K562 (cell line): ENCODE data around the gene ELF5. TPM values are rescaled to one million over a fixed set of nuclear protein-coding genes. Genes with fewer than 3 reads are reported as not detected.

ENCODE experiments used
- ATAC-seq: fragments of 200-7000 bp; cut with Tn5 transposase; 3 replicates; pipeline ENCODE4 v1.9.1; 2020; ENCODE audit warnings: moderate library complexity
- BruUV-seq: library from RNA; stranded (reverse); fragments of 400-500 nt; replicated peaks from 2 replicates; lab custom pipeline; 2021; lab: Mats Ljungman, UMichigan
- CTCF ChIA-PET: fragments of 300-600 bp; formaldehyde crosslinking; extraction: SDS; loops from one replicate; lab custom pipeline; 2021; ENCODE audit warnings: low intra/inter-chr PET ratio; lab: Yijun Ruan, JAX
- POLR2A ChIA-PET: fragments of 300-600, 350-650 bp; sonication (Branson Sonifier 250); formaldehyde crosslinking; extraction: SDS; loops from one replicate; lab custom pipeline; 2021; ENCODE audit warnings: antibody characterized with exemption, inconsistent platforms; lab: Yijun Ruan, JAX
- DNase-seq, 4 experiments: peaks; one replicate each; pipeline versions ENCODE4 v3.0.0 to v3.0.0-alpha.2; 2011 to 2018; ENCODE audit warnings: low spot score in 3 of 4, mixed read lengths in 3 of 4; ENCODE audit errors: extremely low read depth in 1 of 4
- FAIRE-seq: peaks from 2 replicates; lab custom pipeline; 2011; peaks lifted over from hg19 to GRCh38; lab: Jason Lieb, UNC
- H2AFZ ChIP-seq: 2 replicates; pipeline ENCODE4 v1.6.0; 2011; ENCODE audit warnings: low read depth, low read length, control low read depth, inconsistent platforms
- H3K27ac ChIP-seq: fragments of 200-600 bp; 3 replicates; pipeline ENCODE4 v1.8.0; 2011; ENCODE audit warnings: low read depth, mild to moderate bottlenecking, control low read depth, inconsistent platforms, low read length, moderate library complexity, mixed read lengths; ENCODE audit errors: extremely low read depth
- H3K27me3 ChIP-seq, 2 experiments: fragments of 300-600 bp in 1 of 2; 2 replicates in 1 of 2; 3 replicates in 1 of 2; pipeline versions ENCODE4 v1.6.0 to v1.8.0; 2011; ENCODE audit warnings: inconsistent platforms in 2 of 2, low read length in 2 of 2, mild to moderate bottlenecking in 1 of 2, mixed read lengths in 1 of 2, moderate library complexity in 1 of 2; ENCODE audit not compliant: control insufficient read depth in 2 of 2, insufficient read depth in 2 of 2
- H3K36me3 ChIP-seq: fragments of 300-600 bp; 3 replicates; pipeline ENCODE4 v1.8.0; 2011; ENCODE audit warnings: mild to moderate bottlenecking, low read length, inconsistent platforms; ENCODE audit not compliant: control insufficient read depth, insufficient read depth
- H3K4me1 ChIP-seq, 2 experiments: fragments of 200-600 bp in 1 of 2; replicated peaks in 1 of 2; 2 replicates in 1 of 2; 3 replicates in 1 of 2; pipeline versions ENCODE4 v1.5.1 to v1.8.0; 2011; ENCODE audit warnings: inconsistent platforms in 2 of 2, low read length in 2 of 2, mild to moderate bottlenecking in 1 of 2, mixed read lengths in 1 of 2, moderate library complexity in 1 of 2; ENCODE audit not compliant: control insufficient read depth in 2 of 2, insufficient read depth in 2 of 2
- H3K4me2 ChIP-seq: 2 replicates; pipeline ENCODE4 v1.6.1; 2011; ENCODE audit warnings: low read length, control low read depth, inconsistent platforms, mixed read lengths; ENCODE audit not compliant: insufficient read depth
- H3K4me3 ChIP-seq: fragments of 200-600 bp; sonication (generic), shearing (Covaris generic); 2 replicates; pipeline ENCODE4 v1.5.1; 2016; ENCODE audit warnings: control low read depth, inconsistent platforms
- H3K79me2 ChIP-seq: fragments of 200-600 bp; 3 replicates; pipeline ENCODE4 v1.8.0; 2011; ENCODE audit warnings: low read length, inconsistent platforms; ENCODE audit not compliant: control insufficient read depth, insufficient read depth
- H3K9ac ChIP-seq, 2 experiments: 2 replicates each; pipeline versions ENCODE4 v1.6.0 to v1.6.1; 2011; ENCODE audit warnings: low read depth in 2 of 2, low read length in 2 of 2, control low read depth in 1 of 2, inconsistent platforms in 1 of 2, mild to moderate bottlenecking in 1 of 2, mixed read lengths in 1 of 2; ENCODE audit not compliant: insufficient read depth in 1 of 2
- H3K9me1 ChIP-seq: one replicate; pipeline ENCODE4 v1.6.0; 2011; ENCODE audit warnings: inconsistent platforms, mild to moderate bottlenecking, low read length, moderate library complexity; ENCODE audit not compliant: control insufficient read depth, insufficient read depth
- H3K9me3 ChIP-seq: replicated peaks from 2 replicates; pipeline ENCODE4 v1.5.1; 2011; ENCODE audit warnings: low read depth, low read length, inconsistent platforms; ENCODE audit not compliant: control insufficient read depth, insufficient read depth
- H4K20me1 ChIP-seq: replicated peaks from 2 replicates; pipeline ENCODE4 v1.6.1; 2011; ENCODE audit warnings: low read length, inconsistent platforms, mixed read lengths; ENCODE audit not compliant: control insufficient read depth, insufficient read depth
- BRD9 ChIP-seq: fragments of 450-650 bp; IDR thresholded peaks from 2 replicates; pipeline ENCODE4 v1.6.1; 2018; ENCODE audit warnings: low read depth; ENCODE audit not compliant: partially characterized antibody
- DIDO1 ChIP-seq: fragments of 450-650 bp; IDR thresholded peaks from 2 replicates; pipeline ENCODE4 v1.6.1; 2016; ENCODE audit warnings: low read depth, missing biosample characterization, missing genetic modification characterization
- HDAC3 ChIP-seq: fragments of 450-650 bp; IDR thresholded peaks from 2 replicates; pipeline ENCODE4 v1.6.1; 2018; ENCODE audit warnings: borderline replicate concordance, mild to moderate bottlenecking, moderate library complexity; ENCODE audit not compliant: partially characterized antibody
- SMARCE1 ChIP-seq: fragments of 450-650 bp; IDR thresholded peaks from 2 replicates; pipeline ENCODE4 v1.7.1; 2016; ENCODE audit warnings: mild to moderate bottlenecking
- WGBS: fragments of 100-300 bp; shearing (Covaris generic); methylation state at CpG from one replicate; pipeline ENCODE4 v1.1.6; 2016; ENCODE audit warnings: low coverage, mixed read lengths; ENCODE audit not compliant: insufficient coverage; ENCODE audit errors: missing lambda C conversion rate; 5-methylcytosine and 5-hydroxymethylcytosine counted together
- in situ Hi-C: fragments of 300-500 bp; cut with MboI; formaldehyde crosslinking; loops from 4 replicates; pipeline ENCODE4 v1.15.0; 2018; ENCODE audit warnings: inconsistent platforms, mixed read lengths
- intact Hi-C: fragments of 100-400 bp; cut with micrococcal nuclease; formaldehyde crosslinking; loops from 2 replicates; pipeline ENCODE4 v1.14.2; 2022
- polyA plus RNA-seq, 8 experiments: library from polyadenylated mRNA; depleted of rRNA in 4 of 8; stranded (reverse) in 5 of 8; unstranded in 3 of 8; fragments of >200 nt; fragmentation: Nextera tagmentation in 2 of 8; fragmentation: Illumina TruSeq in 1 of 8; extraction: Ambion mirVana in 2 of 8; extraction: Trizol in 1 of 8; gene quantifications; 2 replicates each; pipeline versions ENCODE4 v1.2.1 to v1.2.3, GENCODE V29; 2011 to 2014; ENCODE audit warnings: inconsistent platforms in 1 of 8, missing spikeins in 1 of 8
- total RNA-seq, 7 experiments: library from RNA; depleted of rRNA in 6 of 7; stranded (reverse); fragments of >200 nt in 6 of 7; fragmentation: Illumina TruSeq in 2 of 7; extraction: Trizol in 2 of 7; gene quantifications; 2 replicates each; pipeline versions ENCODE4 v1.2.1 to v1.2.3, GENCODE V29; 2011 to 2021; ENCODE audit warnings: low replicate concordance in 1 of 7
- TF ChIP-seq, protein P1 (sequence below): sonication (generic); formaldehyde crosslinking; IDR thresholded peaks from 2 replicates; pipeline ENCODE4 v1.8.0; 2022; ENCODE audit warnings: mild to moderate bottlenecking, missing genetic modification reagents, borderline replicate concordance

ELF5 gene
- total and polyA plus RNA-seq, 9 of the 15 experiments (the other 6 are each of a cell fraction or from before 2014, with no cell fraction given) = not detected

DNA sequence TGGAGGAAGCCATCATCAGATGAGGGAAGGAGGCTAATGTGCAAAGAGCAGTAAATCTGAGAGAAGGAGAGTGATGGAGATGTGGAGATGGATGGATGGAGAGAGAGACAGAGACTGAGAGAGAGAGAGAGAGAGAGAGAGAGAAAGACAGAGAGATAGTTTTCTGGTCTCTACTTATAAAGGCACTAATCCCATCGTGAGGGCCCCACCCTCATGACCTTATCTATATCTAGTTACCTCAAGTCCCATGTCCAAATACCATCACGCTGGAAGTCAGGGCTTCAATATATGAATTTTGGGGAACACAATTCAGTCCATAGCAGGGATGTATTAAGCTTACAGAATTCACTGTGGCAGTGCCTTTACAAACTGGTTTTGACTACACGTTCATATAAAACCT is 21.2 kb upstream of the ELF5 start:
- CTCF ChIA-PET = interaction anchor here (0.8 kb wide), 1 partner anchor 17 kb away, joined by 4 read pairs; no protein-coding TSS in a partner anchor
- H3K4me2 ChIP-seq = no peak overlapping the region
- ATAC-seq (no peak), DNase-seq (no peak), FAIRE-seq (no peak)
- intact Hi-C loops = no loop called here
- in situ Hi-C loops = no loop called here
- H3K27me3 ChIP-seq = peaks cover 18 to 24% of the 10 kb centered on the region in 2 experiments; a peak in 4 of 5 replicates
- TF ChIP-seq, protein P1, sequence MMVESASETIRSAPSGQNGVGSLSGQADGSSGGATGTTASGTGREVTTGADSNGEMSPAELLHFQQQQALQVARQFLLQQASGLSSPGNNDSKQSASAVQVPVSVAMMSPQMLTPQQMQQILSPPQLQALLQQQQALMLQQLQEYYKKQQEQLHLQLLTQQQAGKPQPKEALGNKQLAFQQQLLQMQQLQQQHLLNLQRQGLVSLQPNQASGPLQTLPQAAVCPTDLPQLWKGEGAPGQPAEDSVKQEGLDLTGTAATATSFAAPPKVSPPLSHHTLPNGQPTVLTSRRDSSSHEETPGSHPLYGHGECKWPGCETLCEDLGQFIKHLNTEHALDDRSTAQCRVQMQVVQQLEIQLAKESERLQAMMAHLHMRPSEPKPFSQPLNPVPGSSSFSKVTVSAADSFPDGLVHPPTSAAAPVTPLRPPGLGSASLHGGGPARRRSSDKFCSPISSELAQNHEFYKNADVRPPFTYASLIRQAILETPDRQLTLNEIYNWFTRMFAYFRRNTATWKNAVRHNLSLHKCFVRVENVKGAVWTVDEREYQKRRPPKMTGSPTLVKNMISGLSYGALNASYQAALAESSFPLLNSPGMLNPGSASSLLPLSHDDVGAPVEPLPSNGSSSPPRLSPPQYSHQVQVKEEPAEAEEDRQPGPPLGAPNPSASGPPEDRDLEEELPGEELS (CRISPR knock-in tag) = no peak
- TF ChIP-seq BRD9 (no peak), SMARCE1 (no peak), DIDO1 (tag) (no peak), HDAC3 (no peak)
- no peak overlapping the region for H3K9ac ChIP-seq
- no TSS peak for BruUV-seq
- no peak overlapping the region for H3K4me3 ChIP-seq
- no peaks in the 10 kb centered on the region for H3K36me3 ChIP-seq
- no peak overlapping the region for H3K27ac ChIP-seq
- no peaks in the 10 kb centered on the region for H4K20me1 ChIP-seq
- WGBS = 0% methylated on average over 3 of the region's 3 CpGs
- no peak overlapping the region for H2AFZ ChIP-seq
- no peaks in the 10 kb centered on the region for H3K79me2 ChIP-seq
- no peaks in the 10 kb centered on the region for H3K9me3 ChIP-seq
- no peaks in the 10 kb centered on the region for H3K4me1 ChIP-seq
- H3K9me1 ChIP-seq = no peaks in the 10 kb centered on the region
- POLR2A ChIA-PET = no interaction called here
